Measurements from ENCODE around the gene SFMBT2.
A peak's percentile ranks its signal among the peaks of the same experiment; 100 is the strongest.
"Not testable (repeated sequence)": the region's sequence is repeated elsewhere in the genome, so short reads cannot be mapped to it uniquely, and the experiment has no call there.

The SFMBT2 gene

DNA sequence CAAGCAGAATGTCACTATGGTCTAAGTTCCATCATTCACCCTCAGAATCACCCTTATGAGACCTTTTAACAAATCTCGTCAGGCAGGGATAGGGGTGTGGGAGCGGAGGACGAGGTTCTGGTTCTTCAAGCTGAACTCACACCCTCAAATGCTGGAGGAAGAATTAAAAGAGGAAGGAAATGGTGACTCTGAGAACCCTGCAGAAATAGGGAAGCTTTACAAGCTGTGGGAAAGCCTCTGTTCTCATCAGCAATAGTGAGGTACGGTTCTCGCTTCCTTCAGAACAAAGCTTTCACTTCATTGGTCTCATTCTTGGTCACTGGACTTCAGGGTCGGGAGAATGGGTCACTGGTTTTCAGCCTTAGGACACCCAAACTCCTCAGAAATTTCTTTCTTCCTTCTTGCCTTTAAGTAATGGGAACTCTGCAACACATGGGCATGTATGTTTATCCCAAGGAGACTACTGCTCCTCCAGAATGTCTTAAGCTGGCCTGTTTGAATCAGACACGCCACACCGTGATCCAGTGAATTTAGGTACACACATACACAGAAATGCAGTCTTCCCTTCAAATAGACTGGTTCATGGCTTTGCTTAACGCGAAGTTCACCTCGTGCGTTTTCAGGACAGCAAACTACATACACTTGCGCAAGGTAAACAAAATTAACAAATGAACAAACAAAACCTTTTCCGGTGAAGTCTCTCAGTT is 226.0 kb downstream of the SFMBT2 start:
- DNase-seq (ENCODE audit: low read depth), result no peak

DNA sequence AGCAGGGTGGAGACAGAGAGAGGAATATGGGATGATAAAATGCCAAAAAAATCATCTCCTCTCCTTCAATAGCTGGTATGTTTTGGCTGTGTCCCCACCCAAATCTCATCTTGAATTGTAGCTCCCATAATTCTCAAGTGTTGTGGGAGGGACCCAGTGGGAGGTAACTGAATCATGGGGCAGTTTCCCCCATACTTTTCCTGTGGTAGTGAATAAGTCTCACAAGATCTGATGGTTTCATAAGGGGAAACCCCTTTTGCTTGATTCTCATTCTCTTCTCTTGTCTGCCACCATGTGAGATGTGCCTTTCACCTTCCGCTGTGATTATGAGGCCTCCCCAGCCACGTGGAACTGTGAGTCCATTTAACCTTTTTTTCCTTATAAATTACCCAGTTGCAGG is 226.7 kb downstream of the SFMBT2 start:
- not testable (repeated sequence) for DNase-seq (ENCODE audit: low read depth)

- not testable (repeated sequence) for DNase-seq (ENCODE audit: low read depth)
Observed at GRCh38 chr10:7182327-7182726, 228.5 kb downstream of the SFMBT2 start.

DNA sequence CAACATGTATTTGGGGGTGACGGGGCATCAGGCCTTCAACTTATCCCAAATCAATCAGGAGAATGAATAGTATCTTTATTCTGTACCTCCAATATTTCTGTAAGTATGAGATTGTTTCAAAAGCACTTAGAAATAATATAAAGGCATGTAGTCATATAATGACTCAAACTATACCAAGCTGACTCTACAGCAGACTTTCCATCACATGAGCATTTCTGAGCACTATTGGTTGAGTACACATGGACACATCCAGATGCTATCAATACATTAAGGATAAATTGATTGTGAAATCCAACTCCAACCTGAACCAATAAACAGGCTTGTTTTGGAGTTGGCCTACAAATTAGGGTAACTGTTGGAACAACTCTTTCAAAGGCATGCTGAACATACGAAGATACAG is 229.4 kb downstream of the SFMBT2 start:
- no peak for DNase-seq (ENCODE audit: low read depth)

DNA sequence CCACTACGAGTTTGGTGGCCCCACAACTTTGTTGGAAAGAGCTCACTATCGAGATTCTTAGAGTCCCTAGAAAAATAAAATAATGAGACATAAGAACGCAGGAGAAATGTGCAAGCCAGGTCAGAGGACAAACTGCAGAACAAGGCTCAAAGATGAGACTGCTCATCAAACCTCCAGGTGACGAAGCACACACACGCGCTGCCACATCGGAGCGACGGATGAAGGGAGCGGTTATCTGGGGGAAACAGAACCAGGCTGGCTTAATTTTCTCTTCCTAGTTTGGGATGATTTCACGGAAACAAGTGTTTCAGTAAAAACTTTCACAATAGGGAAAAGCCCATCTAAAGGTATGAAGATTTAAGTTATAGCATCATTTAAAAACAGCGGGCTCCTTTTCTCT is 231.3 kb downstream of the SFMBT2 start:
- no peak for DNase-seq (ENCODE audit: low read depth)

DNA sequence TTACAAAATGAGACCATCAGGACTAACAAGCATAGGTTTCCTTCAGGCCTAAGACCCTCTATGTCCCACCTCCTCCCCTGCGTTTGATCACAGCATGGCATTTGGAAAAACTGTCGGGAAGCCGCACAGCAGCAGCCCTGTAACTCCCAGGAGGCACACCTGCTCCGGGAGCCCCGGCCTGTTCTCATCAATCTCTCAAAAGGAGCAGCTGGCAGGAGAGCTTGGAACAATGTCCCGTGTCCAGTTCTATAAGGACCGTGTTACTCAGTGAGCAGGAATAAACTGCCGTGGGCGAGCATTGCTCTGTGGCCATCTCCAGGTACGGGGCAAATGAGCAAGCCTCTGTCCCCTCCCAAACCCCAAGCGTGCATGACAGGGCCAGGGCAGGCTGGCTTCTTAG is 236.9 kb downstream of the SFMBT2 start:
- DNase-seq (ENCODE audit: low read depth), result no peak

DNA sequence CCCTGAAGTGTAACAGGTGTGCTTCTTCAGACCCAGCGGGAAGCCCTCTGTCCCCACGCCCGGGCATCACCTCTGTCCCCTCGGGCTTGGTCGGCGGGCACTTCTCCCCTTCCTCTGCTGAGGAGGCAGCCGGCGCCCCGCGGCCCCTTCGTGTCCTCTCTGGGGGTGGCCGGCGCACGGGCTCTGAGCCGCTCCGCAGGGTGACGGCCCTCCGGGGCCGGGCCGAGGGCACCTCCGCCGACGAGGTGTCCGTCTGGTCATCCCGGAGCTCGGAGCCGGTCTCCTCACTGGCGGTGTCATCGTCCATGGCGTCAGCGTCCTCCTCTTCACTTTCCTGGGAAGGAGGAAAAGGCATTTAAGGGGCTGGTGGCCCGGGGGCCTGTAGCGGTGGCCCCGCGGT is 239.0 kb downstream of the SFMBT2 start:
- DNase-seq (ENCODE audit: low read depth), result no peak

GRCh38 chr10:7170626-7171322 is 240.1 kb downstream of the SFMBT2 start:
- DNase-seq (ENCODE audit: low read depth), result no peak

DNA sequence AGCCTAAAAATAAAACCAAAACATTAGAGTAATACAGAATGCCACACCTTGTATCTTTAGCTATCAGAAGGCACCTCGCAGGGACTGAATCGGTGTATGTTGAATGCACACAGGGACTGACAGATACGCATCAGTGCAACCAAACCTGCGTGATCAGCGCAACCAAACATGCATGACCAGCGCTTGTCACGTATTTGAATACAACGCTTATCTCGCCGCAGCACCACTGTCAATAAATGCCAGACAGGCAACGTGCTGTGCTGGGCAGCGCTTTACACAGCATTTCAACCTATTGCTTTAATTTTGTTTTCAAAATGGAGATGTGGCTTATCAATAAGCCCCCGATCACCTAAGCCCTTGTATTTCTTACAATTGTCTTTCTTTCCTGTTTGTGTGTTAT is 242.4 kb downstream of the SFMBT2 start:
- DNase-seq (ENCODE audit: low read depth), result no peak

GRCh38 chr10:7165500-7166177 is 245.2 kb downstream of the SFMBT2 start:
- no peak for DNase-seq (ENCODE audit: low read depth)

GRCh38 chr10:7164955-7165354 is 245.9 kb downstream of the SFMBT2 start:
- no peak for DNase-seq (ENCODE audit: low read depth)

DNA sequence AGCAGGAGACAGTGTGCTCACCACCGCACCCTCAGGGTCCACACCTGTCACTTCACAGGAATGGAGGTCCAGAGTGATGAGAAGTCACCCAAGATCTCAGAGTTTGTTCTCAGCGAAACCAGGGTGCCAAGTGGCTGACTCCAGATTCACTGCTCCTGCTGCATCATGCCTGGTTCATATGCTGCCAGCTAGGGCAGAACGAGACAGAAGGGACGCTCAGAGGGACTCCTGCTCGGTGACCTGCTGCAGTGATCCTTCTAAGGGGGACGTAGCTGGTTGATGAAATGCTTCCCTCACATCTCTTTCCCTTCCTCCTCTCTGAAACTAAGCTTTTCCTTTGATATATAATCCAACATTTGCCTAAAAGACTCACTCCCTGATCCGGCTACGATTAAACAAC is 248.5 kb downstream of the SFMBT2 start:
- no peak for DNase-seq (ENCODE audit: low read depth)

- DNase-seq (ENCODE audit: low read depth), result no peak
Observed at GRCh38 chr10:7161484-7162250, 249.2 kb downstream of the SFMBT2 start.

DNA sequence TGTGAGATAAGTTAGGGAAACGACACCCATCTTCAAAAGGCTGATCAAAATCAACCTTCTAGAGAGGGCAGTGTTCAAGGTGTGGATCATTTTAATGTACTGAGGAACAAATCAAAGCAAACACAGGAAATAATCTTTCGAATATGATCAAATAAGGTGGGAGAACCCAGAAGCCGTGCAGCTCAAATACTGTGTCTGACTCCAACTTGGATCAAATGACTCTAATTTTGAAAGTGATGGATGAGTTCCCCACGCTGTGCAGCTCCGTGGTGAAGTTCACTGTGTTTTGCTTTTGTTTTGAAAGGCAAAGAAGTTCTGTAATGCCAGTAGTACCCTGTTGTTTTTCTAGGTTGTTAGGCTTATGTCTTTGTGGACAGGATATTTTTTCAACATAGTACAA is 250.9 kb downstream of the SFMBT2 start:
- DNase-seq (ENCODE audit: low read depth), result no peak

DNA sequence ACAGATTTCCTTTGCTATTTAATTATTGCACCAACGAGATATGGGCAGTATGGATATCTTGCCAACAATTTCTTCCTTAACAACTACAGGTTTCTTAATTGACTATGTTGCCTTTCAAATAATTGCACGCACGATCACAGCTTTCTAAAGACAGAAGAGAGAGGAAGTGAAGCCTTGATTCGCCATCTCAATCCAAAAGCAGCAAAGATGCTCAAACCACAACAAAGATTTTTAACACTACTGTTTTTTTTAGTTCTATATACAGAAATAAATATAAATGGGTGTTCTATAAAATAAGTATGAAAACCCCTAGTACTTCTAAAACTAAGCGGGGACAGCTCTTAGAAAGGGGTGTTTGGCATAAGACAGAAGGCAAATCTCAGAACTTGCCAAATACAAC is 251.3 kb downstream of the SFMBT2 start:
- no peak for DNase-seq (ENCODE audit: low read depth)

GRCh38 chr10:7157091-7157490 is 253.7 kb downstream of the SFMBT2 start:
- DNase-seq (ENCODE audit: low read depth), result no peak

DNA sequence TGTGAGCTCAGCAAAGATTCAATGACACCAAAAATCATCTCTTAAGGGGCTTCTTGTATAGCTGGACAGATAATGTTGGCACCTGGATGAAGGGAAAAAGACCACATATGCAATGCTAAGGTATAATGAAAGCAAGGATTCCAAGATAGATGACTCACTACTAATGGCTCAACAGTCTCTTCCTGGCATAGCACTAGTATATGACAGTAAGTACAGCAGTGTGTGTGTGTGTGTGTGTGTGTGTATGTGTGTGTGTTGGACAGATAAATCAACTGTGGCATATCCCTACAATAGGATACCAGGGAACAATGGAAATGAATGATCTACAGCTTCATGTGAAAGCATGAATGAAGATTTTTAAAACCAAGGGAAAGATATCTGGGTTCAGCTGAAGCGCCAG is 257.1 kb downstream of the SFMBT2 start:
- peak; percentile 21 for DNase-seq (ENCODE audit: low read depth)

- DNase-seq (ENCODE audit: low read depth), result no peak
Observed at GRCh38 chr10:7152982-7153381, 257.9 kb downstream of the SFMBT2 start.

DNA sequence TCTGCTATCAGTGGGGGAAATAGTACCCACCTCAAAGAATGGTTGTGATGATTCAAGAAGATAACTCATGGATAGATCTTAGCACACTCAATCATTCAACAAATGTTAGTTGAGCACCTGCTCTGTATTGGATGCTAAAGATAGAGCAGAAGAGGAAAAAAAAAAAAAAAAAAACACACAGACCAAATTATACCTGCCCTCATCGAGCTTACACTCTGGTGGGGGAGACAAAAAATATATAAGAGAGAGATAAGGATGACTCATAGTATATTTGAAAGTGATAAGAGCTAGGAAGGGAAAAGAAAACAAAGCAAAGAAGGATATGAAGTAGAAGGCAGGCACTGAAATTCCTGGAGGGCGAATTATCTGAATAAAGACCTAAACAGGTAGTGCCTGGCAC is 258.5 kb downstream of the SFMBT2 start:
- no peak for DNase-seq (ENCODE audit: low read depth)

DNA sequence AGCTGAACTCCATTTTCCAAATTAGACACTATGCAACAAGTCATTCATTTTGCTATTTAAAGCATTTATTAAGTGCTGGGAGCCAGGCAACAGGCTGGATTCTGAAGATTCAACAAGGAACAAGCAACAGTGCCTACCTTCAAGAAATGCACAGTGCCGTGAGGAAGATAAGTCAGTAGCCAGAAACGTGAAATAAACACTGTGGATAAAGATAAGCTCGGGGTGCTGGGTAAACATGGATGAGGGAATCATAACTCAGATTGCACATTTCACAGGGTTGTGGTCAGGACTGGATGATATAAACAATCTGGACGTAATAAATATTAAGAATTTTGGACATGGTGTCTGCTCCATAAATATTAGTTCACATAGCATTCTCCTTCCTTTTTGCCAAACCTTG is 259.3 kb downstream of the SFMBT2 start:
- peak; percentile 35 for DNase-seq (ENCODE audit: low read depth)

DNA sequence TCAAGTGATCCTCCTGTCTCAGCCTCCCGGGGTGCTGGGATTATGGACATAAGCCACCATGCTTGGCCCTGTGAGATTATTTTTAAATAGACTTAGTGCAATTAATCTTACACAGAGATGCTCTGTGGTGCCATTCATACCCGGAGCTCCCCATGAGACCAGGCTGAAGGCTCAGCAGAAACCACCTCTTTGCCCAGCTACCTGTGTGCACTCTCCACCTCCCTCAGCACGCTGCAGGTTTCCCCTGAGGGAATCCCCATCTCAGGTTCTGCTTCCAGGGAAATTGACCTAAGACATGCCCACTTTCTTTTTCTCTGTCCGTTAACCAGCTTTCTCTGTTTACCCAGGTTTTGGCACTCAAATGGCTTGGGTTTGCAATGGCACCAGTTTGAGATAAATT is 260.5 kb downstream of the SFMBT2 start:
- no peak for DNase-seq (ENCODE audit: low read depth)

GRCh38 chr10:7146189-7146588 is 264.6 kb downstream of the SFMBT2 start:
- no peak for DNase-seq (ENCODE audit: low read depth)

DNA sequence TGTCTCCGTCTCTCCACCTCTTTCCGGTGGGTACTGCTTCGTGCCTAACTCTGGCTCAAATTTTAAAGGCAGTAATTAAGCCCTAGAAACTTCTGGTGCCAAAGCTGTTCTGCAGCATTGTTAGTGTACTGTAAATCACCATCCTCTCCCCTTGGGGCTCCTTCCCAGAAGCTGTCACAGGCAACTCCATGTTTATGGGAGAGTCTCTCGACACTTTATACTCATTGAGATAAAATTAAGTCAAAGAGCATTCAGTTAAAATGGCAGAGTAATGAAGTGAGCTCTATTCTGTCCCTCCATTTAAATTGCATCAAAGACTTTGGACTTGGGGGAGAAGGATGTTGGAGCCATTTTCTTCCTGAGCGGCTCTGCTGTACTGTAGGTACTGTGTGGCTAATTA is 274.8 kb downstream of the SFMBT2 start:
- DNase-seq (ENCODE audit: low read depth), result no peak
